Activated T-helper 9 cell treated with anti-CD3 and anti-CD28 coated beads, Interleukin-2, amount 50 U/mL, for 16 hours (primary cell): ENCODE data around the gene RAB1A.
A peak's percentile ranks its signal among the peaks of the same experiment; 100 is the strongest.
"Not testable (repeated sequence)": the region's sequence is repeated elsewhere in the genome, so short reads cannot be mapped to it uniquely, and the experiment has no call there.

Experiments
- DNase-seq: peaks from one replicate; pipeline ENCODE4 v3.0.0-alpha.2; 2020; ENCODE audit warnings: low read depth

RAB1A gene

GRCh38 chr2:65136253-65136652 lies 6.3 kb upstream of the RAB1A start:
- no peak for DNase-seq

- no peak for DNase-seq
Observed at GRCh38 chr2:65134158-65134557, 4.3 kb upstream of the RAB1A start.

DNA sequence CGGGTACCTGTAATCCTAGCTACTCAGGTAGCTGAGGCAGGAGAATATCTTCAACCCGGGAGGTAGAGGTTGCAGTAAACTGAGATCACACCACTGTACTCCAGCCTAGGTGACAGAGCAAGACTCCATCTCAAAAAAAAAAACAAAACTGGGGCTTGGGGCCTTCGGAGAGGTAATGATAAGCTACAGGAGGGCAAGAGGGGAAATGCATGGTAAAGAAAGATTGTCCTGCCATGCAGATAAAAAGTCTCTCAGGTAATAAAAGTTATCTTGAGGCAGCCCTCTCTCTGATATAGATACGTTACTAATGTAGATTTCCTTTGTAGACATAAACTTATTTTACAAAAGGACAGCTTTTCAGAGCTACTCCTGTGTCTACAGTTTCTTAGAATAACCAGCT lies 3.7 kb upstream of the RAB1A start:
- no peak for DNase-seq

DNA sequence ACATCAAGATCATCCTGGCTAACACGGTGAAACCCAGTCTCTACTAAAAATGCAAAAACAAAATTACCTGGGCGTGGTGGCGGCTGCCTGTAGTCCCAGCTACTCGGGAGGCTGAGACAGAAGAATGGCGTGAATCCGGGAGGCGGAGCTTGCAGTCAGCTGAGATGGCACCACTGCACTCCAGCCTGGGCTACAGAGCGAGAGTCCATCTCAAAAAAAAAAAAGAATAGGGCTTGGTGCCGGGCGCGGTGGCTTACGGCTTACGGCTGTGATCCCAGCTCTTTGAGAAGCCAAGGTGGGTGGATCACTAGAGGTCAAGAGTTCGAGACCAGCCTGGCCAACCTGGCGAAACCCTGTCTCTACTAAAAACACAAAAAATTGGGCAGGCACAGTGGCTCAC lies 3.0 kb upstream of the RAB1A start:
- DNase-seq: not testable (repeated sequence)

- no peak for DNase-seq
Observed at GRCh38 chr2:65130664-65131175, 814 bp upstream of the RAB1A start.

DNA sequence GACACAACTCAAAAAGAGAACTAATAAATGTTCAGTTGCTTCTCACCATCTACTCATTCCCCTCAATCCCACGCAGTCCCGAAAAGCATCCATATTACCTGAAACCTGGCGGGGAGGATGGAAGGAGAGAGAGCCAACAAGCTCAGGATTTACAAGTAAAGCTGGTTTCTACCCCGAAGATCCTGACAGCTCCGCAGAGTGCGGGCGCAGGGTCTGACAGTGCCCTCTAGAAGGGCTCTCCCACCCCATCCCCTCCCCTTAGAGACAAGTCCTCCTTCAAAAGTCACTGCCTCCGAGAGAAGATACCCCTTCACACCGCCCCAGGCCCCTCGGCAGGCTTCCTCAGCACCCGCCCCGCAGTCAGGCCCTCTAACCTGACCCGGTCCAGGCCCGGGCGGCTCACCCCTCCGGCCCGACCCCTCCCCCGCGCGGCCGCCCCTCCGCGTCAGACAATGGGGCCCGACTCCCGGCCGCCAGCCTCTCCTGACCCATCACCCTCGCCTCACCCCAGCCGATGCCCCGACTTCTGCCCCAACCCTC lies 550 bp downstream of the RAB1A start:
- peak; percentile 19 for DNase-seq

DNA sequence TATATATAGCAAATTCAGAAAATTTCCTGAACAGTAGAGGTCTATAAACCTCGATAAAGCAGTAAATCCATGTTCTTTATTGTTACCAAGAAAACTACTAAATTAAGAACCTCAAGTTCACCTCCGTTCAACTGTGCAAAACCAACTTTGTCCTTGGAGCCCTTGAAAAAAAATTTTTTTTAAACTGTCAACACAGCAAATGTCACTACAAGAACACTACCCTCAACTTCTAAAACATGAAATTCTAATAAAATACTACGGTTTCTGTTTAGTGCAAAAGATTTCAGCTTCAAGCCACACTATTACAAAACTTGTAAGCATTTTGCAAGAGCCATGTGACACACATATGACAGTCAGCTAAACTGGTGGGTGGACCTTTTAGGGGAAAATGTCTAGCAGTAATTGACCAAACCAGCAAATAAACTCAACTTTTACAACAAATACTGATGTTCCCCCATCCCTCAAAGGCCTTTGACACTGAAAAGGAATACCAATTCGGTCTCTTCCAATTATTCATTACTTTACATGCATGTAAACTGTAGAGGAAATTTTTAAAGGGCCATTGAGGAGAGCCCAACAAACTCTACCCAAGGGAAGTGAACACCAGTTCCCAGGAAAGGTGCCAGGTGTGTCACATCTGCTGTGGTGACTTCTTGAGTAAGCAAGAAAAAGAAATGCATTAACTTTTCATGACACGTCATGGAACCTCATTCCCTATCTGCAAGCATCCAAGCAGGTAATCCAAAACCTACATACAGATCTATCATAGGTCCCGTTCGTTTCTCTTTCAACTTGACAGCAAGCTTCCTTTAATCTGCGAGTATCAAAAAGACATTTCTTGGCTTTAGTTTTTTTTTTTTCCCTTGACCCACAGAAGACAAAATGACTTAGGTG lies 1.4 kb downstream of the RAB1A start:
- no peak for DNase-seq

DNA sequence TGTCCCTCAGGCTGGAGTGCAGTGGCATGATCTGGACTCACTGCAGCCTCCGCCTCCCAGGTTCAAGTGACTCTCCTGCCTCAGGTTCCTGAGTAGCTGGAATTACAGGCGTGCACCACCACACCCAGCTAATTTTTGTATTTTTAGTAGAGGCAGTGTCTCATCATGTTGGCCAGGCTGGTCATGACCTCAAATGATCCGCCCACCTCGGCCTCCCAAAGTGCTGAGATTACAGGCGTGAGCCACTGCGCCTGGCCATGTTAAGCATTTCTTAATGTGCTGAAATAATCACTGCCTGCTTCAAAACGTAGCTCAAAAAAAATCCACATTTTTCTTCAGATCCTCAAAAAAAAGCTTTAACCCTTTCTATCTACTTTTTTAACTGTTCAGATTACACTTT lies 4.4 kb downstream of the RAB1A start:
- not testable (repeated sequence) for DNase-seq

DNA sequence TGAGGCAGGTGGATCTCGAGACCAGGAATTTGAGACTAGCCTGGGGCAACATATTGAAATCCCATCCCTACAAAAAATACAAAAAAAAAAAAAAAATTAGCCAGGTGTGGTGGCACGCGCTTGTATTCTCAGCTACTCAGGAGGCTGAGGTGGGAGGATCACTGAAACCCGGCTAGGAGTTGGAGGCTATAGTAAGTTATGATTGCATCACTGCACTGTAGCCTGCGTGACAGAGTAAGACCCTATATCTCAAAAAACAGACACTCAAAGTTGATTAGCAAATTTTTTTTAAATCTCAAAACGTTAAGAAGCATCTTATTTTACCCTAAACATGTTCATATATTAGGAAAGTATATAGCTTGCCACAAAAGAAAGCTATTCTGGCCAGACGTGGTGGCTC lies 7.6 kb downstream of the RAB1A start:
- DNase-seq: no peak

GRCh38 chr2:65120990-65121693 lies 8.8 kb downstream of the RAB1A start:
- no peak for DNase-seq

DNA sequence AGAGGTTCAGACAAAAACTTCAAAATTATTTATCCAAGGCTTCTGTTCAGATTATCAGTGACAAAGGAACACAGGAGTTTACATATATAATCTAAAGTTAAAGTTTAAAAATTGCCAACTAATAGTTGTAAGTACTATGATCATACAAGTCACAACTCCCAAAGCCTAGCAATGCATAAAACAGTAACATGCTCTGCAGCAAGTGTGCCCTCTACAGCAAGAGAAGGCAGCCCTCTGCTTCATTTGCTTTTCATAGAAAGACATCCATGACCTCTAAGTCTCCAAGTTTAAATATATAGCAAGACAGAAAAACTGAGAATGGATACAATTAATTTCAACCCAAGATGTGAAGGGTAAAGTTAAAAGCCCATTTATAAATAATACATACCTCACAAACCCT lies 13.3 kb downstream of the RAB1A start:
- no peak for DNase-seq

GRCh38 chr2:65114921-65115320 lies 15.0 kb downstream of the RAB1A start:
- no peak for DNase-seq

DNA sequence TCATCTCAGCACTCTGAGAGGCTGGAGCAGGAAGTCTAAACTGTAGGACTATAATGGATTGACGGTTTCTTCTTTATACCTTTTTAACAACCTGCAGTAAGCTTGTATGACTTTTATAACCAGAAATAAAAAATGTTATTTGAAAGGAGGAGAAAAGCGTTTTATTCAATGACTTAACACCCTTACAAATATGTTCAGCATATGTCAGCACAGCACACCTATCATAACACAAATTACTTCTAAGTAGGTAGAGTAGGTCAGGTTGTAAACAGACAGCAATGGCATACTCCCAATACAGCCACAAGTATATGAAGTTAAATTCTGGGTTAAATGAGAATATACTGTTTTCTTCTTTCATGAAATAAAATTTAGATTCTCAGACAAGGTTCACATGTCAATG lies 16.1 kb downstream of the RAB1A start:
- no peak for DNase-seq

- DNase-seq: no peak
Observed at GRCh38 chr2:65113229-65113628, 16.7 kb downstream of the RAB1A start.

DNA sequence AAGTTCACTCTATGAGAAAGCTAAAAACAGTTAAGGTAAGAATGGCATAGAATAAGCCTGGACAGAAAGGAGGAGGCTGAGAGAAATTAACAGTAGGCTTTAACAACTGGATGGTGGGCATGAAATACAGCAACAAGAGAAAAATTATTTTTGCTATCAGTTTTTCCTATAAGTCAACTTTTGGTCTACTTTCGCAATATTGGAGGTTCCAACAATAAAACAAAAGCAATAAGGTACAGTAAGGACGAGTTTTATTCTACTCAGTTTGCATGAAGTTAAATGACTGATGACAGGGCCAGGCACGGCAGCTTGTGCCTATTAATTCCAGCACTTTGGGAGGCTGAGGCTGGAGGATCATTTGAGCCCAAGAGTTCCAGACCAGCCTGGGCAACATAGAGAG lies 17.3 kb downstream of the RAB1A start:
- DNase-seq: no peak

GRCh38 chr2:65108780-65109179 lies 21.1 kb downstream of the RAB1A start:
- DNase-seq: no peak

DNA sequence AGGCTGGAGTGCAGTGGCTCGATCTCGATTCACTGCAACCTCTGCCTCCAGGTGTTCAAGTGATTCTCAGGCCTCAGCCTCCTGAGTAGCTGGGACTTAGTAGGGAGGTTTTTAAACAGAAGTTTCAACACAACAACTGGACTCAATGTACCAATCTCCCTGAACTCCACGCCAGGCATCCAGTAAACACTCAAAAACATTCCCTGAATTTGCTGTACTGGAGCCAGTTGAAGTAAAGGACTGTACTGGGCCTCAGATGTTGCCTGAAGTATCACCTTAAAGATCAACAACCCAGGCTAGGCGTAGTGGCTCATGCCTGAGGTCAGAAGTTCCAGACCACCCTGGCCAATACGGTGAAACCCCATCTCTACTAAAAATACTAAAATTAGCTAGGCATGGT lies 22.4 kb downstream of the RAB1A start:
- DNase-seq: no peak

GRCh38 chr2:65103013-65103715 lies 26.7 kb downstream of the RAB1A start:
- DNase-seq: no peak

DNA sequence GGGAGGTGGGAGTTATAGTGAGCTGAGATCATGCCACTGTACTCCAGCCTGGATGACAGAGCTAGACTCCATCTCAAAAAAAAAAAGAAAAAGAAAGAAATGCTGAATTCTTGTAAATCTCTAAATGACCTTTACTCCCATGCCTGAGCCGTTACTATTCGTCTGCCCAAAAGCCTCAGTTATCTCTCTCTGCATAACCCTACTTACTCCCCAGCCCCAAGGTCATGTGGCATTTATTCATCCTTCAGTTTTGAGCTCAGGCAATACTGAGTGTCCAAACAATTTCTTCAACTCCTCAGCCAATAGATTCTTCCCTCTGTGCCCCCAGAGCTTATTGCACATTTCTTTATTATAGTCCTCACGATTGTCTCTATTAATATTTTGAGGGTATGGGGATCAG lies 28.8 kb downstream of the RAB1A start:
- DNase-seq: no peak

GRCh38 chr2:65098741-65099140 lies 31.2 kb downstream of the RAB1A start:
- DNase-seq: no peak

- no peak for DNase-seq
Observed at GRCh38 chr2:65097844-65098243, 32.1 kb downstream of the RAB1A start.

DNA sequence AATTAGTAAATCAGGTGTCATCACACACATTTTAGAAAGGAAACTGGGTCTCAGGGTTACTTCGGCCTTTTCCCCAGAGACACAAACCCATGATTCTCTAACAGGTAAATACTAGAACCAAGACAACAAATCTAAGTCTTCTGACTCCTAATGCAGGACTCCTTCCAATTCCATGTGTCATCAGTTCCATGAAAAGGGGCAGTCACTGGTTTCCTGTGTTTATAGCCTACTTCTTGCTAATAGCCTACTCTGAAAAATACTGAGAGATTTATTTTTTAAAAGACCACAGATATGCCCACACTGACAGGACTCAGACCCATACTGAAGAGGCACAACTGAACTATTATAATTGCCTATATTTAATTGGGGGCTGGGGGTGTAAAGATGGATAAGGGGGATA lies 33.0 kb downstream of the RAB1A start:
- no peak for DNase-seq
